Esophagus muscularis mucosa (tissue), 4 donors: ENCODE data around the gene SOCS3.

Experiments
- CTCF ChIP-seq, 3 experiments: fragments of 200-600 bp in 2 of 3; fragments of 450-650 bp in 1 of 3; sonication (generic) in 2 of 3; IDR thresholded peaks; one replicate each; pipeline ENCODE4 v1.5.1; 2017 to 2019; ENCODE audit warnings: antibody characterized with exemption in 3 of 3, mild to moderate bottlenecking in 2 of 3, moderate library complexity in 1 of 3
- EP300 ChIP-seq: sonication (generic); formaldehyde crosslinking; IDR thresholded peaks from one replicate; pipeline ENCODE4 v1.6.1; 2017; ENCODE audit warnings: antibody characterized with exemption
- POLR2A ChIP-seq: fragments of 450-650 bp; IDR thresholded peaks from one replicate; pipeline ENCODE4 v1.6.1; 2017; ENCODE audit warnings: antibody characterized with exemption, moderate library complexity, mild to moderate bottlenecking, low read depth

- TF ChIP-seq CTCF (IDR thresholded peaks at IDR 0.05) (no peak), POLR2A (no peak), EP300 (no peak)
These were observed 19.5 kb downstream of the SOCS3 start for GRCh38 chr17:78340183-78340955.
